K562 (cell line): ENCODE data around the gene SLC2A9. TPM values are rescaled to one million over a fixed set of nuclear protein-coding genes. Genes with fewer than 3 reads are reported as not detected.

Experiments
- ARID3B ChIP-seq: fragments of 250-450 bp; sonication (Bioruptor Pico); IDR thresholded peaks from 2 replicates; pipeline ENCODE4 v1.4.0; 2020; ENCODE audit warnings: borderline replicate concordance
- CBX1 ChIP-seq: sonication (generic); IDR thresholded peaks from 2 replicates; pipeline ENCODE4 v1.6.1; 2016; ENCODE audit warnings: antibody characterized with exemption, low read depth, mild to moderate bottlenecking
- COPS2 ChIP-seq: fragments of 450-650 bp; conservative IDR thresholded peaks from 2 replicates; pipeline ENCODE4 v1.6.1; 2016; ENCODE audit warnings: mild to moderate bottlenecking, moderate library complexity
- HDAC8 ChIP-seq: fragments of 450-650 bp; IDR thresholded peaks from 2 replicates; pipeline ENCODE4 v1.6.1; 2016; ENCODE audit warnings: mild to moderate bottlenecking, missing genetic modification characterization, moderate library complexity, missing compliant biosample characterization
- HINFP ChIP-seq: fragments of 450-650 bp; conservative IDR thresholded peaks from 2 replicates; pipeline ENCODE4 v1.6.1; 2016; ENCODE audit warnings: missing genetic modification characterization, low read depth, mild to moderate bottlenecking, control low read depth, missing compliant biosample characterization
- RNF219 ChIP-seq: fragments of 250-450 bp; sonication (Bioruptor Pico); IDR thresholded peaks from 2 replicates; pipeline ENCODE4 v1.5.0; 2022; ENCODE audit warnings: mild to moderate bottlenecking
- SNIP1 ChIP-seq: fragments of 450-650 bp; IDR thresholded peaks from 2 replicates; pipeline ENCODE4 v1.7.1; 2017; ENCODE audit warnings: low read depth, mild to moderate bottlenecking
- STAT5B ChIP-seq: fragments of 250-450 bp; sonication (Bioruptor Pico); IDR thresholded peaks from 2 replicates; pipeline ENCODE4 v1.8.0; 2021; ENCODE audit warnings: mild to moderate bottlenecking, inconsistent platforms
- XRCC5 ChIP-seq: fragments of 200-400 bp; formaldehyde crosslinking; IDR thresholded peaks from 2 replicates; pipeline ENCODE4 v1.6.1; 2017; ENCODE audit warnings: low read depth, mild to moderate bottlenecking, low read length
- ZFX ChIP-seq: sonication (generic); formaldehyde crosslinking; IDR thresholded peaks from 2 replicates; pipeline ENCODE4 v1.8.0; 2022; ENCODE audit warnings: mild to moderate bottlenecking, missing genetic modification reagents, moderate library complexity
- ZKSCAN8 ChIP-seq: fragments of 200-800 bp; sonication (Bioruptor generic); IDR thresholded peaks from 2 replicates; pipeline ENCODE4 v1.6.1; 2016; ENCODE audit warnings: missing genetic modification characterization, missing compliant biosample characterization
- ZNF239 ChIP-seq: fragments of 250-450 bp; sonication (Bioruptor Pico); IDR thresholded peaks from 2 replicates; pipeline ENCODE4 v1.4.0; 2020; ENCODE audit warnings: mild to moderate bottlenecking
- ZNF444 ChIP-seq: fragments of 250-450 bp; sonication (Bioruptor Pico); IDR thresholded peaks from 2 replicates; pipeline ENCODE4 v1.4.0; 2020; ENCODE audit warnings: mild to moderate bottlenecking, moderate library complexity
- ZNF592 ChIP-seq: fragments of 450-650 bp; IDR thresholded peaks from 2 replicates; pipeline ENCODE4 v1.6.1; 2017; ENCODE audit warnings: antibody characterized with exemption, mild to moderate bottlenecking
- ZNF766 ChIP-seq: fragments of 200-800 bp; sonication (Bioruptor generic); conservative IDR thresholded peaks from 2 replicates; pipeline ENCODE4 v1.6.1; 2016; ENCODE audit warnings: missing genetic modification characterization, missing compliant biosample characterization
- polyA plus RNA-seq, 8 experiments: library from polyadenylated mRNA; depleted of rRNA in 4 of 8; stranded (reverse) in 5 of 8; unstranded in 3 of 8; fragments of >200 nt; fragmentation: Nextera tagmentation in 2 of 8; fragmentation: Illumina TruSeq in 1 of 8; extraction: Ambion mirVana in 2 of 8; extraction: Trizol in 1 of 8; gene quantifications; 2 replicates each; pipeline versions ENCODE4 v1.2.1 to v1.2.3, GENCODE V29; 2011 to 2014; ENCODE audit warnings: inconsistent platforms in 1 of 8, missing spikeins in 1 of 8
- total RNA-seq, 7 experiments: library from RNA; depleted of rRNA in 6 of 7; stranded (reverse); fragments of >200 nt in 6 of 7; fragmentation: Illumina TruSeq in 2 of 7; extraction: Trizol in 2 of 7; gene quantifications; 2 replicates each; pipeline versions ENCODE4 v1.2.1 to v1.2.3, GENCODE V29; 2011 to 2021; ENCODE audit warnings: low replicate concordance in 1 of 7

The SLC2A9 gene
- total and polyA plus RNA-seq, 9 of the 15 experiments (the other 6 are each of a cell fraction or from before 2014, with no cell fraction given): 0.15 to 1.9 (median 0.76) TPM

GRCh38 chr4:10018818-10019461 is 2.4 kb downstream of the SLC2A9 start (continued):
- peak; percentile 74; the same call in 1 of the 2 replicates for TF ChIP-seq ZNF592
- TF ChIP-seq ZKSCAN8 (CRISPR knock-in tag): no peak
- no peak for TF ChIP-seq ARID3B (CRISPR knock-in tag)
- TF ChIP-seq HINFP (tag): no peak
- peak; percentile 61; the same call in 1 of the 2 replicates for TF ChIP-seq ZNF766 (CRISPR knock-in tag)
- no peak for TF ChIP-seq XRCC5
- 0 out of 2 replicates have a peak, but pooled peaks have one; percentile 42 for TF ChIP-seq CBX1
- no peak for TF ChIP-seq COPS2
- TF ChIP-seq HDAC8 (tag): no peak
- no peak for TF ChIP-seq SNIP1
- TF ChIP-seq STAT5B (CRISPR knock-in tag): no peak
- TF ChIP-seq ZNF444 (CRISPR knock-in tag): no peak
- TF ChIP-seq ZNF239 (CRISPR knock-in tag): no peak
- TF ChIP-seq RNF219 (CRISPR knock-in tag): no peak
- TF ChIP-seq ZFX (CRISPR knock-in tag): peak; percentile 52
